GM12878 (cell line): ENCODE data around the gene KRT20. TPM values are rescaled to one million over a fixed set of nuclear protein-coding genes. Genes with fewer than 3 reads are reported as not detected.

ENCODE experiments used
- ATAC-seq: fragments of 200-7000 bp; cut with Tn5 transposase; 3 replicates; pipeline ENCODE4 v1.9.1; 2020; ENCODE audit warnings: mild to moderate bottlenecking, moderate library complexity
- BruUV-seq: library from RNA; stranded (reverse); fragments of 400-500 nt; replicated peaks from 2 replicates; lab custom pipeline; 2021; lab: Mats Ljungman, UMichigan
- CTCF ChIA-PET: fragments of 300-600 bp; sonication (Branson Sonifier 250); formaldehyde crosslinking; extraction: SDS; loops from one replicate; lab custom pipeline; 2021; ENCODE audit warnings: inconsistent platforms; lab: Yijun Ruan, JAX
- POLR2A ChIA-PET: fragments of 350-600 bp; formaldehyde crosslinking; extraction: SDS; loops from one replicate; lab custom pipeline; 2021; ENCODE audit warnings: inconsistent platforms; lab: Charles Lee
- RAD21 ChIA-PET: fragments of 300-600 bp; sonication (Branson Sonifier 250); formaldehyde crosslinking; loops from one replicate; lab custom pipeline; 2023; ENCODE audit warnings: antibody characterized with exemption; ENCODE audit not compliant: unreplicated experiment; lab: Charles Lee
- SMC1A ChIA-PET: fragments of 300-600 bp; sonication (Branson Sonifier 250); formaldehyde crosslinking; loops from one replicate; lab custom pipeline; 2023; ENCODE audit not compliant: unreplicated experiment, uncharacterized antibody; lab: Charles Lee
- DNase-seq: peaks from one replicate; pipeline ENCODE4 v3.0.0-alpha.2; 2011; ENCODE audit warnings: low read depth, low spot score
- FAIRE-seq: peaks from 3 replicates; lab custom pipeline; 2011; peaks lifted over from hg19 to GRCh38; lab: Jason Lieb, UNC
- H2AFZ ChIP-seq: 2 replicates; pipeline ENCODE4 v1.6.0; 2011; ENCODE audit warnings: low read depth, low read length, control low read depth; ENCODE audit not compliant: control insufficient read depth
- H3K27ac ChIP-seq: 2 replicates; pipeline ENCODE4 v1.5.1; 2011; ENCODE audit warnings: control low read depth; ENCODE audit not compliant: control insufficient read depth, insufficient read depth
- H3K27me3 ChIP-seq, 2 experiments: replicated peaks in 1 of 2; 2 replicates each; pipeline versions ENCODE4 v1.6.0 to v1.6.1; 2011; ENCODE audit warnings: low read length in 1 of 2; ENCODE audit not compliant: control insufficient read depth in 2 of 2, insufficient read depth in 2 of 2
- H3K36me3 ChIP-seq, 2 experiments: 2 replicates each; pipeline ENCODE4 v1.5.1; 2011; ENCODE audit warnings: low read length in 1 of 2; ENCODE audit not compliant: control insufficient read depth in 2 of 2, insufficient read depth in 2 of 2
- H3K4me1 ChIP-seq: 2 replicates; pipeline ENCODE4 v1.6.1; 2011; ENCODE audit warnings: mild to moderate bottlenecking, low read length, moderate library complexity, mixed read lengths; ENCODE audit not compliant: control insufficient read depth, insufficient read depth
- H3K4me2 ChIP-seq: 2 replicates; pipeline ENCODE4 v1.6.0; 2011; ENCODE audit warnings: control low read depth; ENCODE audit not compliant: control insufficient read depth, insufficient read depth
- H3K4me3 ChIP-seq: fragments of 200-600 bp; sonication (generic); 2 replicates; pipeline ENCODE4 v1.5.1; 2016
- H3K79me2 ChIP-seq: 2 replicates; pipeline ENCODE4 v1.6.0; 2011; ENCODE audit warnings: low read length; ENCODE audit not compliant: control insufficient read depth, insufficient read depth
- H3K9ac ChIP-seq: 2 replicates; pipeline ENCODE4 v1.8.0; 2011; ENCODE audit warnings: low read length, control low read depth, mixed read lengths; ENCODE audit not compliant: control insufficient read depth, insufficient read depth
- H3K9me3 ChIP-seq: replicated peaks from 3 replicates; pipeline ENCODE4 v1.5.1; 2011; ENCODE audit warnings: mild to moderate bottlenecking, low read length; ENCODE audit not compliant: control insufficient read depth, insufficient read depth
- H4K20me1 ChIP-seq: 2 replicates; pipeline ENCODE4 v1.6.0; 2011; ENCODE audit not compliant: control insufficient read depth, insufficient read depth
- CEBPB ChIP-seq, 2 experiments: fragments of 150-350 bp in 1 of 2; IDR thresholded peaks; 2 replicates each; pipeline ENCODE4 v1.6.1; 2012 to 2014; ENCODE audit warnings: low read depth in 2 of 2, low read length in 2 of 2, borderline replicate concordance in 1 of 2, inconsistent platforms in 1 of 2
- EZH2 ChIP-seq: IDR thresholded peaks from 2 replicates; pipeline ENCODE4 v1.6.1; 2012; ENCODE audit warnings: low read depth, mild to moderate bottlenecking, control low read depth, inconsistent platforms, low read length, borderline replicate concordance; ENCODE audit not compliant: control insufficient read depth
- HDAC6 ChIP-seq: fragments of 200-600 bp; sonication (generic); IDR thresholded peaks from one replicate; pipeline ENCODE4 v1.8.0; 2017; ENCODE audit warnings: antibody characterized with exemption; ENCODE audit not compliant: unreplicated experiment
- MLLT1 ChIP-seq: fragments of 450-650 bp; IDR thresholded peaks from 2 replicates; pipeline ENCODE4 v1.6.1; 2016; ENCODE audit warnings: mild to moderate bottlenecking
- RBBP5 ChIP-seq: fragments of 200-600 bp; sonication (generic); conservative IDR thresholded peaks from 2 replicates; pipeline ENCODE4 v1.6.1; 2016
- SMAD1 ChIP-seq: fragments of 450-650 bp; IDR thresholded peaks from 2 replicates; pipeline ENCODE4 v1.6.1; 2018; ENCODE audit warnings: mild to moderate bottlenecking, low read depth; ENCODE audit not compliant: partially characterized antibody
- USF1 ChIP-seq: IDR thresholded peaks from 2 replicates; pipeline ENCODE4 v1.6.1; 2011; ENCODE audit warnings: borderline replicate concordance, low read depth, mild to moderate bottlenecking, moderate library complexity, mixed read lengths, low read length; ENCODE audit not compliant: insufficient read depth; ENCODE audit errors: extremely low read length
- USF2 ChIP-seq: IDR thresholded peaks from 2 replicates; pipeline ENCODE4 v1.6.1; 2011; ENCODE audit warnings: low read depth, low read length, improper control_type of control experiment, borderline replicate concordance
- ZBED1 ChIP-seq: IDR thresholded peaks from 2 replicates; pipeline ENCODE4 v1.6.1; 2016; ENCODE audit warnings: borderline replicate concordance
- WGBS: methylation state at CpG from one replicate; pipeline ENCODE4 v1.1.6; 2016; ENCODE audit warnings: low lambda C conversion rate; ENCODE audit not compliant: insufficient replicate concordance, insufficient coverage; ENCODE audit errors: missing lambda C conversion rate; 5-methylcytosine and 5-hydroxymethylcytosine counted together
- in situ Hi-C: fragments of 300-500 bp; cut with MboI; formaldehyde crosslinking; loops from 9 replicates; pipeline ENCODE4 v1.14.3; 2018; ENCODE audit warnings: mixed read lengths
- intact Hi-C: fragments of 100-400 bp; cut with micrococcal nuclease; formaldehyde crosslinking; loops from one replicate; pipeline ENCODE4 v1.14.2; 2022; ENCODE audit not compliant: unreplicated experiment
- polyA plus RNA-seq, 11 experiments: library from polyadenylated mRNA; depleted of rRNA in 4 of 11; unstranded in 6 of 11; stranded (reverse) in 5 of 11; fragments of >200 nt; fragmentation: Nextera tagmentation in 4 of 11; fragmentation: Illumina TruSeq in 1 of 11; extraction: Ambion mirVana in 4 of 11; extraction: Trizol in 1 of 11; gene quantifications; 1 replicate in 1 of 11; 2 replicates in 10 of 11; pipeline versions ENCODE4 v1.2.1 to v1.2.3, GENCODE V29; 2011 to 2016; ENCODE audit warnings: inconsistent platforms in 2 of 11, missing spikeins in 2 of 11, low read depth in 1 of 11
- total RNA-seq, 4 experiments: library from RNA; depleted of rRNA in 3 of 4; stranded (reverse); fragments of >200 nt in 3 of 4; fragmentation: Illumina TruSeq in 1 of 4; extraction: Trizol in 1 of 4; gene quantifications; 2 replicates each; pipeline versions ENCODE4 v1.2.1 to v1.2.3, GENCODE V29; 2013 to 2021

KRT20 gene
- total and polyA plus RNA-seq, 10 of the 15 experiments (the other 5 are each of a cell fraction or from before 2014, with no cell fraction given): 0.23 TPM; not detected in 9

- no peak for TF ChIP-seq CEBPB (IDR thresholded peaks at IDR 0.05; ENCODE audit: borderline replicate concordance in 1 of 2, low read depth in 2 of 2, low read length in 2 of 2)
- TF ChIP-seq ZBED1: no peak
- TF ChIP-seq SMAD1: no peak
These were observed 13.7 kb downstream of the KRT20 start (continued) for GRCh38 chr17:40871316-40871715.

GRCh38 chr17:40870136-40870535 is 14.9 kb downstream of the KRT20 start:
- Histone ChIP-seq H3K36me3 (no peaks in the 10 kb centered on the region), H3K27me3 (no peaks in the 10 kb centered on the region; a peak in 2 of 4 replicates), H3K9me3 (no peaks in the 10 kb centered on the region), H3K4me3 (no peak overlapping the region), H3K4me1 (no peaks in the 10 kb centered on the region), H4K20me1 (no peaks in the 10 kb centered on the region), H3K27ac (no peak overlapping the region), H2AFZ (no peak overlapping the region), H3K9ac (no peak overlapping the region)
- 3% methylated on average over 4 of the region's 4 CpGs for WGBS
- ChIA-PET POLR2A (no interaction called here), SMC1A (interaction anchor here (0.6 to 0.7 kb wide), 2 partner anchors 16 to 984 kb away, joined by 3 read pairs; no protein-coding TSS in a partner anchor), RAD21 (no interaction called here), CTCF (no interaction called here)
- ATAC-seq (no peak), FAIRE-seq (no peak)
- intact Hi-C loops (no loop called here), in situ Hi-C loops (no loop called here)
- BruUV-seq: no TSS peak
- TF ChIP-seq USF1: no peak
- TF ChIP-seq, all 136 proteins: peak for 0
- DNase-seq: no peak
- Histone ChIP-seq H3K79me2 (no peaks in the 10 kb centered on the region), H3K4me2 (no peak overlapping the region)

GRCh38 chr17:40866838-40867237 is 18.2 kb downstream of the KRT20 start, which contains the start of gene KRT12:
Gene KRT12 (minus strand): TSS chr17:40867223. CDS start chr17:40867186, 37 bp downstream.
- no peaks in the 10 kb centered on the region for H3K4me1 ChIP-seq
- no peak for FAIRE-seq
- BruUV-seq: no TSS peak
- H3K9me3 ChIP-seq: no peaks in the 10 kb centered on the region
- H3K27ac ChIP-seq: no peak within 1 kb of the TSS
- no peak for DNase-seq
- WGBS: 60% methylated on average over 8 of the region's 8 CpGs
- no peaks in the 10 kb centered on the region for H3K79me2 ChIP-seq
- ChIA-PET POLR2A (no interaction called here), RAD21 (no interaction called here), CTCF (interaction anchor here (0.5 to 2.5 kb wide), 4 partner anchors 10 to 796 kb away, joined by 3 to 12 read pairs (median 4); no protein-coding TSS in a partner anchor), SMC1A (interaction anchor here (1.0 to 1.8 kb wide), 2 partner anchors 11 to 242 kb away, joined by 3 to 5 read pairs; no protein-coding TSS in a partner anchor)
- intact Hi-C loops (no loop called here), in situ Hi-C loops (no loop called here)
- H2AFZ ChIP-seq: no peak within 1 kb of the TSS
- TF ChIP-seq EZH2: no peak
- no peak for TF ChIP-seq RBBP5
- TF ChIP-seq HDAC6: no peak
- no peak for TF ChIP-seq MLLT1
- no peak for TF ChIP-seq USF2
- no peak for ATAC-seq
- no peak within 1 kb of the TSS for H3K4me2 ChIP-seq
- no peak within 1 kb of the TSS for H3K4me3 ChIP-seq
- H4K20me1 ChIP-seq: no peaks in the 10 kb centered on the region
- H3K9ac ChIP-seq: no peak within 1 kb of the TSS
- no peaks in the 10 kb centered on the region for H3K36me3 ChIP-seq
- no peaks in the 10 kb centered on the region; a peak in 1 of 4 replicates for H3K27me3 ChIP-seq
